Fibroblast of skin of right quadriceps (primary cell): ENCODE data around the gene CCDC116.
"Not testable (repeated sequence)": the region's sequence is repeated elsewhere in the genome, so short reads cannot be mapped to it uniquely, and the experiment has no call there.

Source experiments
- DNase-seq: peaks from one replicate; pipeline ENCODE4 v3.0.0-alpha.2; 2013

The CCDC116 gene

GRCh38 chr22:21632931-21633330, 371 bp downstream of the CCDC116 start:
- DNase-seq = no peak

DNA sequence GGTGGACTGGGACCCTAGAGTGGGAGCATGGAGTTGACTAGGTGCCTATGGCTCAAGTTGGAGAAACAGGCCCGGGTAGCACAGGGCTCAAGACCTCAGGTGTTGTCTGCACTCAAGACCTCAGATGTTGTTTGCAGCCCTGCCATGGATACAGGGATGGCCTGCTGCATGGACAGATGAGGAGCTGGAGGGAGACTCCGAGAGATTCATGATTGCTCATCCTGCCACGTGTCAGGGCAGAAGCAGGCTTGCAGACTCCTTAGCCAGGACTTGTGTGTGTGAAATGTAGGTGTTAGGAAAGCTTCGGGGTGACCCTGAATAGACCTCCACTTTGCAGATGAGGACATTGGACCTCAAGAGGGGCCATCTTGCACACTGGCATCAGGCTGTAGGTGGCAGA, 921 bp downstream of the CCDC116 start:
- DNase-seq = no peak

DNA sequence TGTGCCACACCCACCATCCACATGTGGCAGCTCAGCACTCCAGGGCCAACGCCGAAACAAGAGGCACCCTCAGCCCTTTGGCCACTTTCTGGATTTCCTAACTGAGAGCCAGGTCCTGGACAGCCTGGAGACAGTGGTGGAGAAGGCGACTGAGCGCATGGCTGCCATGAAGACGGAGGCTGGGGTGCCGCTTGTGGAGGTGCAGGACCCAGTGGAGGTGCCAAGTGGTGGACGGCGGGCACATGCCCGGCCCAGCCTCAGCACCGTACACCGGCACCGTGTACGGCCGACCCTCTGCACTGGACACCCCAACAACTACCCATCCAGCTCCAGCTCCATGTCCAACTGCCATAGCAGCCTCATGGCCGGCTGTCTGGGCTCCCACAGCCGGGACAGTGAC, 1.5 kb downstream of the CCDC116 start:
- no peak for DNase-seq

DNA sequence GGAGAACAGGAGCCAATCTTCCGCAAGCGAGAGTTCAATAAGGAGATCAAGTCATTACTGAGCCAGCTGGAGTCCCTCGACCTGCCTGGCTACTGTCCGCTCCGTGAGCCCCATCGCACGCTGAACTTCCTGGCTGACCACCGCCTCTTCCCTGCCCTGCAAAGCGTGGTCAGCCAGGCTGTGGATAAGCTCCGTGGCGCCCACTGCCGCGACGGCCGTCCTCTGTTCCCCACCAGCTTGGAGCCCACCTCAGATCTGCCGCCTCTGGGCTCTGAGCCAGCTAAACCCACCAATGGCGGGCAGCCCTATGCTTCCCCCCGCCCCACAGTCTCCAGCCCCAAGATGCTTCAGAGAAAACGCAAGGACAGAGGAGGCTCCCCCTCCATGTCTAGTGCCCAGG, 2.3 kb downstream of the CCDC116 start:
- DNase-seq = no peak

GRCh38 chr22:21635771-21636510, 3.4 kb downstream of the CCDC116 start:
- no peak for DNase-seq

DNA sequence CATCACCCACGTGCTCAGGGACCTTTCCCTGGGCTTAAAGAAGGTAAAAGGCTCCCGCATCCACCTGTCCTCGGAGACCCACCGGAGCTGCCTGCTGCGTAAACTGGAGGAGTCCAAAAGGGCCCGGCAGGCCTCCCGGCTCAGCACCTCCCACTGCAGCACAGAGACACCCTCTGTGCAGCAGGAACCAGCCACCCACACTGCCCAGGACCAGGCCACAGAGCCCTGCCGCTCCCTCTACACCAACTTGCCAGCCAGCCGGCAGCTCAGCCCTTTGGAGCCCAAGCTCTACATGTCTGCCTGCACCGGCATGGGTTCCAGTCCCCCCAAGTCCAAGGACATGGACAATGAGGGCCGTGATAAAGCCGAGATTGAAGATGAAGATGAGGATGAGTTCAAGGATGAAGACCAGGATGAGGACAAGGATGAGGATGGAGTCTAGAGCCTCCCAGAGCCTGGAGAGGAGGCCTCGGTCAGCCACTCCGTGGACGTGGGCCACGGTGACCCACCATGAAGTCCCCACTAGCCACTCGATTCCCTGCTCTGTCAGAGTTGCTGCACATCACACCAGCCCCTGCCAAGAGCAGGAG, 4.2 kb downstream of the CCDC116 start:
- DNase-seq = no peak

DNA sequence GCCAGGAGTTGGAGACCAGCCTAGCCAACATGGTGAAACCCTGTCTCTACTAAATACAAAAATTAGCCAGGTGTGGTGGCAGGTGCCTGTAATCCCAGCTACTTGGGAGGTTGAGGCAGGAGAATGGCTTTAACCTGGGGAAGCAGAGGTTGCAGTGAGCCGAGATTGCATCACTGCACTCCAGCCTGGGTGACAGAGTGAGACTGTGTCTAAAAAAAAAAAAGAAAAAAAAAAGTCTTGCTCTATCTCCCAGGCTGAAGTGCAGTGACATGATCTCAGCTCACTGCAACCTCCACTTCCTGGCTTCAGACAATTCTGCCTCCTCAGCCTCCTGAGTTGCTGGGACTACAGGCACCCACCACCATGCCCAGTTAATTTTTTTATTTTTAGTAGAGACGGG, 4.9 kb downstream of the CCDC116 start:
- not testable (repeated sequence) for DNase-seq

DNA sequence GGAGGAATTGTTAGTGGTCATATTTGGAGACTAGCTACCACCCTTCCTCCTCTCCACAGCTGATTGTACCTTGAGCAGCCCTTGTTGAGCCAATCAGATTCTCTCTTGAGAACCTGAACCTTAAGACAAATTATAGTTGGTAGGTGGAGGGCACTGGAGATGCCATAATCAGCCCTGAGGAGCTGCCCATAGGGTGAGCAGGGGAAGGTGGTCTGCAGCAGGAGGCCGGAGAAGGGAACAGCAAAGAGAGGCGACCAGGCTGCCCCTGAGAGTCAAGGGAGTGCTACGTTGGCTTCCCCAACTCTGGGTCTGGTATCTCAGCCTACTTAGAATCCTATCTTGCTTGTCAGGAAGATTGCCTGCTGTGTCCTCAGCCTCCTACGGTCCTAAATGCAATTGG, 6.8 kb downstream of the CCDC116 start:
- no peak for DNase-seq

DNA sequence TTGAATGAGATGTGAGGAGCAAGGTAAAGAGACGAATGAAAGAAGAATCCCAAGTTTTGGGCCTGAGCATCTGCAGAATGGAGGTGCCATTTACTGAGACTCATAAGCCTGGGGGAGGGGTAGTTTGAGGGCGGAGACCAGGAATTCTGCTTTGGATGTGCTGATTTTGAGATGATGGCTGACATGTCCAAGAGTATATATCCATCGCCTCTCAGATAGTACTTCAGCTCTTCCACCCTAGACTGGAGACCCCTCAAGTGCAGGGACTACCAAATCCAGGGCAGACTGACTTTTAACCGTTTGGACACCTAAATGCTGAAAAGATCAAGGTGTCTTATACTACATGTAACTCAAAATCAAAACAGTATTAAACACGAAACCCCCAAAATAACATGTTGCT, 8.2 kb downstream of the CCDC116 start:
- DNase-seq = no peak

- peak; percentile 32 for DNase-seq
These were observed 8.8 kb downstream of the CCDC116 start for GRCh38 chr22:21641417-21641788.

GRCh38 chr22:21641789-21642583, 9.4 kb downstream of the CCDC116 start, which contains the start of gene SDF2L1:
SDF2L1 (plus strand) TSS chr22:21642302; CDS start chr22:21642337, 35 bp downstream.
- peak; percentile 99 for DNase-seq

DNA sequence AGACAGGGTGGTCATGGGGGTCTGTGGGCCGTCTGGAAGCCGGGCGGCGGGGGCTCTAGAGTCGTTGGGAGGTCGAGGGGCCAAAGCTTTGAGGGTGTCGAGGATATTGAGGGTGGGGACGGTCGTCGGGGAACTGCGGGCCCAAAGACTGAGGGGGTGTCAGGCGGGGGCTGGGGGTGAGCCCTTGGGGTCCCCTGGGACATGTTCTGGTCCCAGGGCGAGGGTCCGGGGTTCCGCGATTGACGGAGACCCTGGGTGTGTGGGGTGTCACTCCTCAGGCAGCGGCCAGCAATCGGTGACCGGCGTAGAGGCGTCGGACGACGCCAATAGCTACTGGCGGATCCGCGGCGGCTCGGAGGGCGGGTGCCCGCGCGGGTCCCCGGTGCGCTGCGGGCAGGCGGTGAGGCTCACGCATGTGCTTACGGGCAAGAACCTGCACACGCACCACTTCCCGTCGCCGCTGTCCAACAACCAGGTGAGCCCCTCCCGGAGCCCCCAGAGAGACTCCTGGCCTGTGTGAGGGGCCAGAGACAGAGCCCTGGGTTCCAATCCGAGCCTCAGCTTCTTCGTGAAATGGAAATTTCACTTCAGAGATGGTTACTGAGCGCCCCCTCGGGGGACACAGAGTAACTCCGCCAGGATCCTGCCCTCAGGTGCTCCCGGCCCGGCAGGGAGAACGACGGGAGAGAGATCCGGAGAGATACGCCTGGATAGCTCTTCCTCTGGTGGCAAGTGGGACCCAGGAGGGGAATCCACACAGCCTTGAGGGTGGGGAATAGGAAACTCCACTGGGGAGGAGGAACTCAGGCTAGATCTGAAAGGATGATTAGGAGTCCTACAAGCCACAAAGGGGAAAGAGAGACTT, 10.3 kb downstream of the CCDC116 start:
- peak; percentile 47 for DNase-seq

DNA sequence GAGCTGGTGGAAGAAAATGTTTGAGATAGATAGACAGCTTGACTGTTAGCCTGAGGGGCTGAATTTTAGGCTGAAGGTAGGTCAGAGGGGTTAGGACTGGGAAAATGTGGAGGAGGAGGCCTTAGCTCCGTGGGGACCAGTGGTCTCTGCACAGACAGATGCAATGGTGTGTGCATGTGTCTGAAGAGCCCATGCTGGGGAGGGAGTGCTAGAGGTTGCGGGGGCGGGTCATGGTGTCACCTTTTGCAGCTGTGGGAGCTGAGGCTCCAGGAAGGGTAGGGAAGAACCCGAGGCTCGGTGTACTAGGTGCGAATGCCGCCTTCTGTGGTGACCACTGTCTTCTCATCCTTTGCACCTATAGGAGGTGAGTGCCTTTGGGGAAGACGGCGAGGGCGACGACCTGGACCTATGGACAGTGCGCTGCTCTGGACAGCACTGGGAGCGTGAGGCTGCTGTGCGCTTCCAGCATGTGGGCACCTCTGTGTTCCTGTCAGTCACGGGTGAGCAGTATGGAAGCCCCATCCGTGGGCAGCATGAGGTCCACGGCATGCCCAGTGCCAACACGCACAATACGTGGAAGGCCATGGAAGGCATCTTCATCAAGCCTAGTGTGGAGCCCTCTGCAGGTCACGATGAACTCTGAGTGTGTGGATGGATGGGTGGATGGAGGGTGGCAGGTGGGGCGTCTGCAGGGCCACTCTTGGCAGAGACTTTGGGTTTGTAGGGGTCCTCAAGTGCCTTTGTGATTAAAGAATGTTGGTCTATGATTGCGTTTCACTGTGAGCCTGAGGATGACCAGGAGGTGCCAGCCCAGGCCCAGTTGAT, 11.2 kb downstream of the CCDC116 start:
- no peak for DNase-seq

DNA sequence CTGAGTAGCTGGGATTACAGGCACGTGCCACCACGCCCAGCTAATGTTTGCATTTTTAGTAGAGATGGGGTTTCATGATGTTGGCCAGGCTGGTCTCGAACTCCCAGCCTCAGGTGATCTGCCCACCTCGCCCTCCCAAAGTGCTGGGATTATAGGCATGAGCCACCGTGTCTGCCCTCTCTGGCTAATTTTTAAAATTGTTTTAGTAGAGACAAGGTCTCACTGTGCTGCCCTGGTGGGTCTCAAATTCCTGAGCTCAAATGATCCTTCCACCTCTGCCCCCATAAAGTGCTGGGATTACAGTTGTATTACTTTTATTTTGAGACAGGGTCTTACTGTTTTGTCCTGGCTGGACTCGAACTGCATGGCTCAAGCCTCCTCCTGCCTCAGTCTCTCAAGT, 13.0 kb downstream of the CCDC116 start:
- DNase-seq = not testable (repeated sequence)

DNA sequence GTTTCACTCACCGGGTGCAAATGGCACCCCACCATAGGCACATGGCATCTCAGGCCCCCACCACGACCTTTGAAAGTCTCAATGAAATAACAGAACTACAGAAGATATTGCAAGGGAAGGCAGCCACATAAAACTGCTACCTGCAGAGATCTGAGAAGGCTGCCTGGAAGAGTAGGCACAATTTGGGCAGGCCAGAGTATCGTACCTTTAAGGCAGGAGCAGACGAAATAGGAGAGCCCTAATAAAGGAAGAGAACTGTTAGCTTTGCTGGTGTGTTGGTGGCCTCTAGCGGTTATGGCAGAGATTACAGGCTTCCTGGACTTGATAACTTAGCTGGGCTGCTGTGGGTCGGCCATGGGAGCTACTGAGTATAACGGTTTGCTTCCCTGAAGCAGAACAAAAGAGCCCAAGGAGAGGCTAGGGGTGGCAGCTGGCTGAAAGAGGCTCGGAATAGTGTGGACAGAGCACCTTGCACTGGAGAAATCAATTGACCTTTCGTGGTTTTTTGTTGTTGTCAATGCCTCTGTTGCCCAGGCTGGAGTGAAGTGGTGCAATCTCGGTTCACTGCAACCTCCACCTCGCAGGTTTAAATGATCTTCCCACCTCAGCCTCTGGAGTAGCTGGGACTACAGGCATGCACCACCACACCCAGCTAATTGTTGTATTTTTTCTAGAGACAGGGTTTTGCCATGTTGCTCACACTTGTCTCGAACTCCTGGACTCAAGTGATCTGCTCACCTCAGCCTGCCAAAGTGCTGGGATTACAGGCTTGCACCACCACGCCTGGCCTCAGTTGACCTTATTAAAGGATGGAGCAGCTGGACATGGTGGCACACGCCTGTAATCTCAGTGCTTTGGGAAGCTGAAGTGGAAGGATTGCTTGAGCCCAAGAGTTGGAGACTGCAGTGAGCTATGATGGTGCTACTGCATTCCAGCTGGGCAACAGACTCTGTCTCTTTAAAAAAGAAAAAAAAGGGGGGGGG, 14.3 kb downstream of the CCDC116 start:
- peak; percentile 72 for DNase-seq

GRCh38 chr22:21650280-21650679, 17.7 kb downstream of the CCDC116 start:
- no peak for DNase-seq

- DNase-seq = no peak
These were observed 18.4 kb downstream of the CCDC116 start for GRCh38 chr22:21650823-21651520.

GRCh38 chr22:21651521-21652009, 19.0 kb downstream of the CCDC116 start:
- DNase-seq = no peak

DNA sequence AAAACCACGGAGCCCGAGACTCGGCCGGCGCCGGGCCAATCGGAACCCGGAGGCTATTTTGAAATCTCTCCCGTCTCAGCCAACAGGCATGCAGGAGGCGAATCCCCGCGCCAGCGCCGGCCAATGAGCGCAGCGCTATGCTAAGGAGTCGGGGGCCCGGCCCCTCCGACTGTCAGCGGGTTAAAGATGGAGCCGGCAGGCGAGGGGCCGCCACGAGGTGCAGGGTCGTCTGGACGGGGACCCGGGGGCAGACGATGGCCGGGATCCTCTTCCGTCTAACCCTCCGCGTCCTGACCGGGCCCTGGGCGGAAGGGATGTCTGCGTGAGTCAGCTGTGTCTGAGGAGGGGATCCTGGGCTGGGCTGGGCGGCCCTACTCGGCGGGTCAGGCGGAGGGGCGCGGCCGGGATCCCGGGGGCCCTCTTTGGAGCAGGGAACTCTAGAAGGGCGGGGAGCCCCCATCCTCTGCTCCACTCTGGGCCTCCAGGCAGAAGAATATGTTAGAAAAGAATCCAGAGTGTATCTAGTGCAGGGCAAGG, 19.5 kb downstream of the CCDC116 start:
- peak; percentile 86 for DNase-seq
